AG09309 (cell line): ENCODE data around the gene LIN52.

ENCODE experiments used
- DNase-seq: peaks from one replicate; pipeline ENCODE4 v3.0.0-alpha.2; 2010; ENCODE audit warnings: low read depth
- H3K4me3 ChIP-seq: 2 replicates; pipeline ENCODE4 v1.5.1; 2011; ENCODE audit warnings: mild to moderate bottlenecking, low read depth, low read length, moderate library complexity; ENCODE audit not compliant: control insufficient read depth
- TF ChIP-seq, protein P1 (sequence below): IDR thresholded peaks from 2 replicates; pipeline ENCODE4 v1.5.1; 2011; ENCODE audit warnings: mild to moderate bottlenecking, low read depth, low read length, inconsistent platforms; ENCODE audit not compliant: insufficient read depth, control insufficient read depth; ENCODE audit errors: missing control alignments

LIN52 gene

GRCh38 chr14:74127634-74128033, 42.9 kb downstream of the LIN52 start:
- DNase-seq: no peak
- TF ChIP-seq, protein P1, sequence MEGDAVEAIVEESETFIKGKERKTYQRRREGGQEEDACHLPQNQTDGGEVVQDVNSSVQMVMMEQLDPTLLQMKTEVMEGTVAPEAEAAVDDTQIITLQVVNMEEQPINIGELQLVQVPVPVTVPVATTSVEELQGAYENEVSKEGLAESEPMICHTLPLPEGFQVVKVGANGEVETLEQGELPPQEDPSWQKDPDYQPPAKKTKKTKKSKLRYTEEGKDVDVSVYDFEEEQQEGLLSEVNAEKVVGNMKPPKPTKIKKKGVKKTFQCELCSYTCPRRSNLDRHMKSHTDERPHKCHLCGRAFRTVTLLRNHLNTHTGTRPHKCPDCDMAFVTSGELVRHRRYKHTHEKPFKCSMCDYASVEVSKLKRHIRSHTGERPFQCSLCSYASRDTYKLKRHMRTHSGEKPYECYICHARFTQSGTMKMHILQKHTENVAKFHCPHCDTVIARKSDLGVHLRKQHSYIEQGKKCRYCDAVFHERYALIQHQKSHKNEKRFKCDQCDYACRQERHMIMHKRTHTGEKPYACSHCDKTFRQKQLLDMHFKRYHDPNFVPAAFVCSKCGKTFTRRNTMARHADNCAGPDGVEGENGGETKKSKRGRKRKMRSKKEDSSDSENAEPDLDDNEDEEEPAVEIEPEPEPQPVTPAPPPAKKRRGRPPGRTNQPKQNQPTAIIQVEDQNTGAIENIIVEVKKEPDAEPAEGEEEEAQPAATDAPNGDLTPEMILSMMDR: no peak
- no peak overlapping the region for H3K4me3 ChIP-seq

- TF ChIP-seq, protein P1: no peak
- no peak overlapping the region for H3K4me3 ChIP-seq
- no peak for DNase-seq
Observed at GRCh38 chr14:74133833-74134481, 49.2 kb downstream of the LIN52 start.

- TF ChIP-seq, protein P1: no peak
- DNase-seq: no peak
- no peak overlapping the region for H3K4me3 ChIP-seq
Observed at GRCh38 chr14:74134484-74134883, 49.7 kb downstream of the LIN52 start.

GRCh38 chr14:74135426-74135825, 50.7 kb downstream of the LIN52 start:
- no peak overlapping the region for H3K4me3 ChIP-seq
- peak; percentile 41 for DNase-seq
- TF ChIP-seq, protein P1: no peak

GRCh38 chr14:74140374-74140850, 55.7 kb downstream of the LIN52 start:
- no peak overlapping the region for H3K4me3 ChIP-seq
- DNase-seq: no peak

DNA sequence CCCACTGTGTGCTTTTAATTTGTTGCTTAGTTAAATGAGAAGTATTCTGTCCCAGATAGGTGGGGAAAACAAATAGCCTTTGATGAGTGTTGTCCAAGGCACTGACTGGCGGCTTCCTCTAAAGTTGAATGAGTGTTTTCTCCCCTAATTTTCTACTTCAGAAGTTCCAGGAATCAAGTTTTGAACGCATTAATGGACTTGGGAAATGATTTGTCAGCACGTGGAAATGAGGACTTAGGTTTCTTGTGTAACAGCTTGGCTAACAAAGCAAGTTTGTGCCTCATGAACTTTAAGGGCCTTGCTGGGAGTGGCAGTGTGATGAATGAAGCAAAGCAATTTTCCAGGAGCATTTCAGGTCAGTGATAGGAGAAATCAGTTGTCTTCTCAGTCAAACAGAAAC, 56.9 kb downstream of the LIN52 start:
- no peak overlapping the region for H3K4me3 ChIP-seq
- TF ChIP-seq, protein P1: no peak
- peak; percentile 2 for DNase-seq

More at GRCh38 chr14:74140374-74140850, 55.7 kb downstream of the LIN52 start:
- TF ChIP-seq, protein P1: no peak
